ENCODE results near the gene TBC1D22A. TPM values are rescaled to one million over a fixed set of nuclear protein-coding genes. Genes with fewer than 3 reads are reported as not detected.

The TBC1D22A gene
- total RNA-seq, 1 donor, result 17.7 TPM

DNA sequence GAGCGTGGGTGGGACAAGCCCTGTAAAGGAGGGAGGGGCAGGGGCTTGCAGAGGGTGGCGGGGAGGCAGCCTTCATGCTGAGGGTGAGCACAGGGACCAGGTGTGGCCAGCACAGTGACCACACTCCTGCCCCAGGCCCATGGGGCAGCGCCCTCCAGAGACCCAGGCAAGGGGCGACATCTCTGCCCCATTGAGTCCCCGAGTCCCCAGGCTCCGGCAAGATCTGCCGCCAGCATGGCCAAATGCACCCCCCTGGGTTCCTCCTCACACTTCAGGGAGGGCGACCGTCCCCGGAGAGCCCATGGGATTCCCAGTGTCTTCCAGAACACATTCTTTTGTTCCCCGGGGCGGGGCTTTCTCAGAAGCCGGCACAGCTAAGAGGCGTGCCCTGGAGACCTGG lies 362.5 kb downstream of the TBC1D22A start:
- Histone ChIP-seq H2AFZ (ENCODE audit: low read length) (no peak overlapping the region), H3K36me3 (ENCODE audit: insufficient read depth, low read length) (no peaks in the 10 kb centered on the region), H3K79me2 (ENCODE audit: insufficient read depth, low read length) (no peaks in the 10 kb centered on the region), H3K27me3 (ENCODE audit: insufficient read depth, low read length) (no peaks in the 10 kb centered on the region), H3K27ac (ENCODE audit: low read depth, low read length) (no peak overlapping the region), H3K4me2 (ENCODE audit: insufficient read depth, low read length) (no peak overlapping the region), H3K4me1 (ENCODE audit: insufficient read depth, low read length) (no peaks in the 10 kb centered on the region), H3K4me3 (ENCODE audit: insufficient read depth, low read length) (no peak overlapping the region), H3K9me3 (ENCODE audit: low read depth, low read length) (no peaks in the 10 kb centered on the region), H4K20me1 (ENCODE audit: insufficient read depth, low read length) (peaks cover 3% of the 10 kb centered on the region)
- TF ChIP-seq, protein P1, sequence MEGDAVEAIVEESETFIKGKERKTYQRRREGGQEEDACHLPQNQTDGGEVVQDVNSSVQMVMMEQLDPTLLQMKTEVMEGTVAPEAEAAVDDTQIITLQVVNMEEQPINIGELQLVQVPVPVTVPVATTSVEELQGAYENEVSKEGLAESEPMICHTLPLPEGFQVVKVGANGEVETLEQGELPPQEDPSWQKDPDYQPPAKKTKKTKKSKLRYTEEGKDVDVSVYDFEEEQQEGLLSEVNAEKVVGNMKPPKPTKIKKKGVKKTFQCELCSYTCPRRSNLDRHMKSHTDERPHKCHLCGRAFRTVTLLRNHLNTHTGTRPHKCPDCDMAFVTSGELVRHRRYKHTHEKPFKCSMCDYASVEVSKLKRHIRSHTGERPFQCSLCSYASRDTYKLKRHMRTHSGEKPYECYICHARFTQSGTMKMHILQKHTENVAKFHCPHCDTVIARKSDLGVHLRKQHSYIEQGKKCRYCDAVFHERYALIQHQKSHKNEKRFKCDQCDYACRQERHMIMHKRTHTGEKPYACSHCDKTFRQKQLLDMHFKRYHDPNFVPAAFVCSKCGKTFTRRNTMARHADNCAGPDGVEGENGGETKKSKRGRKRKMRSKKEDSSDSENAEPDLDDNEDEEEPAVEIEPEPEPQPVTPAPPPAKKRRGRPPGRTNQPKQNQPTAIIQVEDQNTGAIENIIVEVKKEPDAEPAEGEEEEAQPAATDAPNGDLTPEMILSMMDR (IDR thresholded peaks at IDR 0.05; ENCODE audit: extremely low read depth, low read depth, low read length), result no peak
- no peak for DNase-seq (ENCODE audit: insufficient read length, low spot score, missing footprints)

DNA sequence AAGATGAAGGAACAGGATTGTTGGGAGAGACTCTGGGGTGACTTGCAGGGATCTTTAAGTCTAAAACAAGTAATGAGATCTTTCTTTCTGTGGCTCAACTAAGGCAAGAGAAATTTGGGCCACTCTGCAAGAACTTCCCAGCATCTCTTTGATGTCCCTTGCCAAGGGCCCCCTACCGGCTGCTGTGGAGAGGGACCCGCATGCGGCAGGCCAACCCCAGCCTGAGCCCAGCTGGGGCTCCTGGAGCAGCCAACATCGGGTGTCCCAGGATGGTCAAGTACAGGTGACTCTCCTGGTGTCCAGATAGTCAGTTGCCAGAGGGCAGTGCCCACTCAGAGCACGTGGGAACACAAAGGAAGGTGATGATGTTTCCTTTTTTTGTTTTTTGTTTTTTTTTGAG lies 363.2 kb downstream of the TBC1D22A start:
- Histone ChIP-seq H4K20me1 (ENCODE audit: insufficient read depth, low read length) (peaks cover 3% of the 10 kb centered on the region), H3K9me3 (ENCODE audit: low read depth, low read length) (no peaks in the 10 kb centered on the region), H3K79me2 (ENCODE audit: insufficient read depth, low read length) (no peaks in the 10 kb centered on the region), H3K27ac (ENCODE audit: low read depth, low read length) (no peak overlapping the region), H3K27me3 (ENCODE audit: insufficient read depth, low read length) (no peaks in the 10 kb centered on the region), H3K4me1 (ENCODE audit: insufficient read depth, low read length) (no peaks in the 10 kb centered on the region), H3K36me3 (ENCODE audit: insufficient read depth, low read length) (no peaks in the 10 kb centered on the region), H2AFZ (ENCODE audit: low read length) (no peak overlapping the region), H3K4me2 (ENCODE audit: insufficient read depth, low read length) (no peak overlapping the region), H3K4me3 (ENCODE audit: insufficient read depth, low read length) (no peak overlapping the region)
- peak; percentile 87 for DNase-seq (ENCODE audit: insufficient read length, low spot score, missing footprints)
- TF ChIP-seq, protein P1 (IDR thresholded peaks at IDR 0.05; ENCODE audit: extremely low read depth, low read depth, low read length), result peak; percentile 13

DNA sequence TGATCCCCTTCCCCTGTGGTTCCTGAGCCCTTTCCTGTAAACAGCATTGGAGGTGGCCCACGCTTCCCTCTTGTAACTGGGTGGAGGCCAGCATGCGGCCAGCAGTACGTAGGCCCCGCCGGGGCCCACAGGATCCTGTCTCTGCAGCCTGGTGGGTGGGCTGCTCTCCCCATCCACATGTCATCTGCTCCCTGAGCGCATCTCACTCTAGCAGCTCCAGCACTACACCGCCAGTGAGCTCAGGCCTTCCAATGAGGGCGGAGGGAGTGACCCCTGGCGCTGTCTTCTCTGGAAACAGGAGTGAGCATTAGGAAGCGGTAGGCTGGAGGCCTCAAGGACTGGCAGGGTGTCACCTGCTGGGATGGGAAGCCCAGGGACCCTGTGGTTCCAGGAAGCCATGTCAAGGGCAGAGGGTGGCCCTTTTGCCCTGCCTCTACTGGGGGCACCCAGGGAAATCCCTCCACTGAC lies 363.9 kb downstream of the TBC1D22A start:
- Histone ChIP-seq H3K4me1 (ENCODE audit: insufficient read depth, low read length) (no peaks in the 10 kb centered on the region), H2AFZ (ENCODE audit: low read length) (no peak overlapping the region), H3K4me3 (ENCODE audit: insufficient read depth, low read length) (no peak overlapping the region)

DNA sequence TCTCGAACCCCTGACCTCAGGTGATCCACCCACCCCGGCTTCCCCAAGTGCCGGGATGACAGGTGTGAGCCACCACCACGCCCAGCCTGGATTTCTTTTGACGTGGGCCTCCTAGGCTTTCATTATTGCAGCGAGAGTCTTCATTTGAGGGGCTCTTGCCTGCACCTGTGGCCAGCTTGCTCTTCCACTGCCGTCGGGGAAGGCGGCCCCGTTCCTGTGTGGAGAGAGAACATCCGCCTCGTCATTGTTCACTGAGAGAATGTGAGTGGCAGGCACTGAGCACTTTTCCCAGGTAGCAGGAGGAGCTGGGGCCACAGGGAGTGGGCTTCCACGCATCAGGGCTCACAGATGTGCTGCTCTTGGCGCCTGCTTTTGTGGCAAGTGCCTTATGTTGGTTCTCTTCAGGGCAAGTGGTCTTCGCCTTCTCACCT lies 365.0 kb downstream of the TBC1D22A start:
- TF ChIP-seq, protein P1 (IDR thresholded peaks at IDR 0.05; ENCODE audit: extremely low read depth, low read depth, low read length), result no peak
- Histone ChIP-seq H3K27ac (ENCODE audit: low read depth, low read length) (no peak overlapping the region), H3K4me3 (ENCODE audit: insufficient read depth, low read length) (no peak overlapping the region), H4K20me1 (ENCODE audit: insufficient read depth, low read length) (peaks cover 8% of the 10 kb centered on the region), H3K4me1 (ENCODE audit: insufficient read depth, low read length) (no peaks in the 10 kb centered on the region), H3K9me3 (ENCODE audit: low read depth, low read length) (no peaks in the 10 kb centered on the region), H3K79me2 (ENCODE audit: insufficient read depth, low read length) (no peaks in the 10 kb centered on the region), H3K27me3 (ENCODE audit: insufficient read depth, low read length) (no peaks in the 10 kb centered on the region), H2AFZ (ENCODE audit: low read length) (no peak overlapping the region), H3K4me2 (ENCODE audit: insufficient read depth, low read length) (no peak overlapping the region), H3K36me3 (ENCODE audit: insufficient read depth, low read length) (no peaks in the 10 kb centered on the region)
- DNase-seq (ENCODE audit: insufficient read length, low spot score, missing footprints), result peak; percentile 79

More for the DNA sequence above, 363.9 kb downstream of the TBC1D22A start:
- Histone ChIP-seq H3K36me3 (ENCODE audit: insufficient read depth, low read length) (no peaks in the 10 kb centered on the region), H3K27ac (ENCODE audit: low read depth, low read length) (no peak overlapping the region), H3K79me2 (ENCODE audit: insufficient read depth, low read length) (no peaks in the 10 kb centered on the region), H3K4me2 (ENCODE audit: insufficient read depth, low read length) (no peak overlapping the region), H3K27me3 (ENCODE audit: insufficient read depth, low read length) (no peaks in the 10 kb centered on the region), H3K9me3 (ENCODE audit: low read depth, low read length) (no peaks in the 10 kb centered on the region), H4K20me1 (ENCODE audit: insufficient read depth, low read length) (peaks cover 5% of the 10 kb centered on the region)
- TF ChIP-seq, protein P1 (IDR thresholded peaks at IDR 0.05; ENCODE audit: extremely low read depth, low read depth, low read length), result no peak
- no peak for DNase-seq (ENCODE audit: insufficient read length, low spot score, missing footprints)

Data from osteoblast (primary cell).